Brain microvascular endothelial cell (primary cell): ENCODE data around the gene FEV.

Experiments used
- DNase-seq: peaks from one replicate; pipeline ENCODE4 v3.0.0-alpha.2; 2020
- H3K27ac ChIP-seq: fragments of 250-450 bp; sonication (Bioruptor Pico); 2 replicates; pipeline ENCODE4 v1.5.1; 2020; ENCODE audit warnings: mild to moderate bottlenecking, moderate library complexity
- H3K27me3 ChIP-seq: fragments of 250-450 bp; sonication (Bioruptor Pico); replicated peaks from 2 replicates; pipeline ENCODE4 v1.5.1; 2020; ENCODE audit warnings: mild to moderate bottlenecking
- H3K36me3 ChIP-seq: fragments of 250-450 bp; sonication (Bioruptor Pico); replicated peaks from 2 replicates; pipeline ENCODE4 v1.5.1; 2020; ENCODE audit warnings: mild to moderate bottlenecking
- H3K4me3 ChIP-seq: 2 replicates; pipeline ENCODE4 v1.5.1; 2011; ENCODE audit warnings: low read depth, mild to moderate bottlenecking, control low read depth, low read length, moderate library complexity
- CTCF ChIP-seq: IDR thresholded peaks from 2 replicates; pipeline ENCODE4 v1.5.1; 2011; ENCODE audit warnings: low read depth, mild to moderate bottlenecking, moderate library complexity, low read length, control low read depth, inconsistent platforms; ENCODE audit errors: missing control alignments
- in situ Hi-C: cut with HindIII; loops from 2 replicates; pipeline ENCODE4 v1.10.0; 2017; ENCODE audit warnings: low sequenced_read_pairs, low pct_ligation_motif_present

FEV gene

GRCh38 chr2:218960309-218961165 lies 24.4 kb downstream of the FEV start:
- Histone ChIP-seq H3K27ac (no peak overlapping the region), H3K4me3 (no peak overlapping the region), H3K36me3 (no peaks in the 10 kb centered on the region), H3K27me3 (peaks cover 53% of the 10 kb centered on the region)
- in situ Hi-C loops, result no loop called here
- DNase-seq, result no peak
- TF ChIP-seq CTCF, result no peak

GRCh38 chr2:218959761-218960308 lies 25.1 kb downstream of the FEV start:
- TF ChIP-seq CTCF, result no peak
- Histone ChIP-seq H3K4me3 (peak overlapping the region; percentile 48), H3K27me3 (peaks cover 57% of the 10 kb centered on the region), H3K36me3 (no peaks in the 10 kb centered on the region), H3K27ac (no peak overlapping the region)
- in situ Hi-C loops, result no loop called here
- no peak for DNase-seq

- Histone ChIP-seq H3K27ac (no peak within 1 kb of the TSS), H3K4me3 (peak within 1 kb of the TSS; percentile 48), H3K36me3 (no peaks in the 10 kb centered on the region), H3K27me3 (peaks cover 57% of the 10 kb centered on the region)
- DNase-seq, result peak; percentile 67
- TF ChIP-seq CTCF, result no peak
- in situ Hi-C loops, result no loop called here
Observed at GRCh38 chr2:218959141-218959731, 25.7 kb downstream of the FEV start, which contains the start of gene CDK5R2. Gene CDK5R2 (plus strand): TSS chr2:218959666. CDS start chr2:218959821, 155 bp downstream.

- no peak for DNase-seq
- Histone ChIP-seq H3K36me3 (no peaks in the 10 kb centered on the region), H3K4me3 (no peak overlapping the region), H3K27me3 (peaks cover 50% of the 10 kb centered on the region), H3K27ac (no peak overlapping the region)
- in situ Hi-C loops, result no loop called here
- TF ChIP-seq CTCF, result no peak
Observed at GRCh38 chr2:218958276-218958675, 26.7 kb downstream of the FEV start.

- no peak overlapping the region for H3K4me3 ChIP-seq
- no peak for DNase-seq
- no peak overlapping the region for H3K27ac ChIP-seq
- no peaks in the 10 kb centered on the region for H3K36me3 ChIP-seq
- in situ Hi-C loops, result no loop called here
- peaks cover 46% of the 10 kb centered on the region for H3K27me3 ChIP-seq
- TF ChIP-seq CTCF, result no peak
Observed at GRCh38 chr2:218957671-218958070, 27.3 kb downstream of the FEV start.
